ENCODE measurements around the gene PPP1R13B.

PPP1R13B gene

GRCh38 chr14:103885509-103885932 is 38.1 kb upstream of the PPP1R13B start:
- TF ChIP-seq CTCF (IDR thresholded peaks at IDR 0.05; ENCODE audit: low read depth, low read length, missing control alignments), result no peak
- no peak for DNase-seq (ENCODE audit: low read depth)
- H3K4me3 ChIP-seq (ENCODE audit: low read depth, low read length), result no peak overlapping the region

GRCh38 chr14:103884854-103885253 is 37.5 kb upstream of the PPP1R13B start:
- no peak overlapping the region for H3K4me3 ChIP-seq (ENCODE audit: low read depth, low read length)
- no peak for DNase-seq (ENCODE audit: low read depth)
- TF ChIP-seq CTCF (IDR thresholded peaks at IDR 0.05; ENCODE audit: low read depth, low read length, missing control alignments), result no peak

- no peak for DNase-seq (ENCODE audit: low read depth)
- TF ChIP-seq CTCF (IDR thresholded peaks at IDR 0.05; ENCODE audit: low read depth, low read length, missing control alignments), result no peak
- no peak overlapping the region for H3K4me3 ChIP-seq (ENCODE audit: low read depth, low read length)
Observed at GRCh38 chr14:103883263-103883523, 35.8 kb upstream of the PPP1R13B start.

- no peak for DNase-seq (ENCODE audit: low read depth)
Observed at GRCh38 chr14:103882503-103883262, 35.3 kb upstream of the PPP1R13B start.

GRCh38 chr14:103881268-103882201 is 34.2 kb upstream of the PPP1R13B start:
- no peak overlapping the region for H3K4me3 ChIP-seq (ENCODE audit: low read depth, low read length)
- no peak for TF ChIP-seq CTCF (IDR thresholded peaks at IDR 0.05; ENCODE audit: low read depth, low read length, missing control alignments)
- no peak for DNase-seq (ENCODE audit: low read depth)

More at GRCh38 chr14:103882503-103883262, 35.3 kb upstream of the PPP1R13B start:
- H3K4me3 ChIP-seq (ENCODE audit: low read depth, low read length), result no peak overlapping the region
- TF ChIP-seq CTCF (IDR thresholded peaks at IDR 0.05; ENCODE audit: low read depth, low read length, missing control alignments), result no peak

GRCh38 chr14:103880348-103881267 is 33.2 kb upstream of the PPP1R13B start:
- DNase-seq (ENCODE audit: low read depth), result no peak
- no peak overlapping the region for H3K4me3 ChIP-seq (ENCODE audit: low read depth, low read length)
- no peak for TF ChIP-seq CTCF (IDR thresholded peaks at IDR 0.05; ENCODE audit: low read depth, low read length, missing control alignments)
